ENCODE results near the gene TLE1. TPM values are rescaled to one million over a fixed set of nuclear protein-coding genes. Genes with fewer than 3 reads are reported as not detected.

TLE1 gene
- total RNA-seq, 1 experiment from 2014 or later: 17.3 TPM

DNA sequence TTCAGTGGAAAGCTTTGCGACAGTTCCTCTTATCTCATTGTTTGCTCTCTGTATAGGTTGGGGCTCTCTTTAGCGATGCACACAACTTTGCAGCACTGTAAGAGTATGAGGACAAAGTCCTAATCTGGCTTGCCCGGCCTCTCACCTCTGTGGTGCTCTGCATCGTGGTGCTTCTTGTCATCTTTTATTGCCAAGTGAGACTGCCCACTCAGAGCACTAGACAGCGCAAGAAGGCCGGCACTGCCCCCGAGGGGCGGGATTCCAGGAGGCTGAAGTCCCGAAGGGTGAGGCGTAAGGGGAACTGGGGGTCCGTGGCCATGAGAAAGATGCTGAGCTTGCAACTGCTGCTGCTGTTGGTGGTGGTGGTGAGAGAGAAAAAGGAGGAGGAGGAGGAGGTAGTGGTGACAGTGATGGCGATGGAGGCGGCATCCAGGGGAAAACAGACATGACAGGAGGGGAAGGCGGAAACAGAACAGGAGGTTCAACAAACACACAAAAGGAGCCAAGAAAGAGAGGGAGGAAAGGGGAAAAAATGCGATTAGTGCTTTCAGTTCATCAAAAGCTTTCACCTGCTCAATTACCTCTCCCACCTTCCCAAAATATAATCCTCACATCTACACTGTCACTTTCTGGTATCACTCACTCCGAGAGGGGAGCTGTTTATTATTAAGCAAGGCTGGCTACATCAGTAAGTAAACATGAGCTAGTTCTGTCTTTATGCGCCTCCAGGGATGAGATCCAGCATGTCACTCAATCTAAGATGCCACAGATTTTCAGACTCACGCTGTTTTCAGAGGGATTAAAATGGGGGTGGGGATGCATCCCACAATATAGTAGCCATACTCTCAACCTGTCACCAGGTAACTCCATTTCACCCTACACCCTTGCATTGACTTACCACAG is 55.1 kb downstream of the TLE1 start:
- CTCF ChIA-PET: no interaction called here

DNA sequence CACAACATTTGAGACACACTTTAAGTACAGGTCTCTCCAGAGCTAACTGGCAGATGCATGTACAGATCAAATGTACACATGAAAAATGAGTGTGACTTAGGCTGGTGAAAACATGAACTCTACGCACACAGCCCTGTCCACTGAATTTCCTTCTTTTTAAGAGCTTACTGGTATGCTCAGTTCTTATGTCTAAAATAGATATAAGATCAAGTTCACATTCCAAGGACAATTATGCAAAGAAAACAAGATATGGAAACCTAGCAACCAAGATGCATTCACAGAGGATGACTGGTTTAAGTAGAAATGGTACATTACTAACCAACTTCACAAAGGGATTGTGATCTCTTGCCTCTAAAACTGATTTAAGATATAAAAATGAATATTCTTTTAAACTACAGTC is 56.7 kb downstream of the TLE1 start:
- ATAC-seq (no peak), DNase-seq (ENCODE audit: low read depth, low spot score) (no peak)
- Histone ChIP-seq H2AFZ (ENCODE audit: low read depth, low read length, poor library complexity, severe bottlenecking) (no peak overlapping the region), H4K20me1 (ENCODE audit: insufficient read depth) (no peaks in the 10 kb centered on the region), H3K27ac (ENCODE audit: low read depth, low read length) (no peak overlapping the region), H3K27me3 (ENCODE audit: insufficient read depth, low read length) (no peaks in the 10 kb centered on the region), H3K36me3 (ENCODE audit: control insufficient read depth in 1 of 2, insufficient read depth in 2 of 2, low read length in 2 of 2) (peaks cover 0 to 5% of the 10 kb centered on the region in 2 experiments; a peak in 1 of 4 replicates), H3K9me3 (ENCODE audit: control insufficient read depth in 1 of 2, insufficient read depth in 1 of 2, low read depth in 1 of 2, low read length in 2 of 2) (no peaks in the 10 kb centered on the region), H3K4me1 (ENCODE audit: control insufficient read depth in 1 of 2, insufficient read depth in 2 of 2, low read length in 2 of 2) (no peaks in the 10 kb centered on the region), H3K4me2 (ENCODE audit: low read length) (no peak overlapping the region), H3K4me3 (replicated peaks in 1 of 2; ENCODE audit: low read depth in 1 of 2, low read length in 2 of 2) (no peak overlapping the region), H3K9ac (ENCODE audit: low read length) (no peak overlapping the region), H3K9me2 (ENCODE audit: insufficient read depth) (no peaks in the 10 kb centered on the region), H3K79me2 (ENCODE audit: insufficient read depth, low read length) (no peaks in the 10 kb centered on the region)
- TF ChIP-seq, protein P1, sequence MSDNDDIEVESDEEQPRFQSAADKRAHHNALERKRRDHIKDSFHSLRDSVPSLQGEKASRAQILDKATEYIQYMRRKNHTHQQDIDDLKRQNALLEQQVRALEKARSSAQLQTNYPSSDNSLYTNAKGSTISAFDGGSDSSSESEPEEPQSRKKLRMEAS (IDR thresholded peaks at IDR 0.05): no peak
- TF ChIP-seq SRF (IDR thresholded peaks at IDR 0.05; ENCODE audit: low read depth) (no peak), YY1 (IDR thresholded peaks at IDR 0.05; ENCODE audit: extremely low read depth, insufficient replicate concordance, low read depth, low read length) (no peak), JUND (IDR thresholded peaks at IDR 0.05) (no peak), POLR2AphosphoS5 (IDR thresholded peaks at IDR 0.05; ENCODE audit: low read depth, low read length) (no peak), ZFX (IDR thresholded peaks at IDR 0.05) (no peak), EZH2phosphoT487 (IDR thresholded peaks at IDR 0.05; ENCODE audit: borderline replicate concordance) (no peak), FOSL1 (IDR thresholded peaks at IDR 0.05; ENCODE audit: low read depth) (no peak), ZNF274 (IDR thresholded peaks at IDR 0.05; ENCODE audit: low read depth, low read length) (no peak), TCF7L2 (IDR thresholded peaks at IDR 0.05; ENCODE audit: borderline replicate concordance, extremely low read depth, insufficient read depth, insufficient read length) (no peak), CEBPB (IDR thresholded peaks at IDR 0.05; ENCODE audit: low read depth) (no peak), EGR1 (IDR thresholded peaks at IDR 0.05; ENCODE audit: low read depth) (no peak), CBX3 (IDR thresholded peaks at IDR 0.05; ENCODE audit: low read depth) (no peak), RAD21 (IDR thresholded peaks at IDR 0.05; ENCODE audit: low read depth) (no peak), EZH2 (IDR thresholded peaks at IDR 0.05) (no peak), ELF1 (IDR thresholded peaks at IDR 0.05; ENCODE audit: borderline replicate concordance, low read depth) (no peak)
- TF ChIP-seq, protein P2, sequence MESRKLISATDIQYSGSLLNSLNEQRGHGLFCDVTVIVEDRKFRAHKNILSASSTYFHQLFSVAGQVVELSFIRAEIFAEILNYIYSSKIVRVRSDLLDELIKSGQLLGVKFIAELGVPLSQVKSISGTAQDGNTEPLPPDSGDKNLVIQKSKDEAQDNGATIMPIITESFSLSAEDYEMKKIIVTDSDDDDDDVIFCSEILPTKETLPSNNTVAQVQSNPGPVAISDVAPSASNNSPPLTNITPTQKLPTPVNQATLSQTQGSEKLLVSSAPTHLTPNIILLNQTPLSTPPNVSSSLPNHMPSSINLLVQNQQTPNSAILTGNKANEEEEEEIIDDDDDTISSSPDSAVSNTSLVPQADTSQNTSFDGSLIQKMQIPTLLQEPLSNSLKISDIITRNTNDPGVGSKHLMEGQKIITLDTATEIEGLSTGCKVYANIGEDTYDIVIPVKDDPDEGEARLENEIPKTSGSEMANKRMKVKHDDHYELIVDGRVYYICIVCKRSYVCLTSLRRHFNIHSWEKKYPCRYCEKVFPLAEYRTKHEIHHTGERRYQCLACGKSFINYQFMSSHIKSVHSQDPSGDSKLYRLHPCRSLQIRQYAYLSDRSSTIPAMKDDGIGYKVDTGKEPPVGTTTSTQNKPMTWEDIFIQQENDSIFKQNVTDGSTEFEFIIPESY (IDR thresholded peaks at IDR 0.05; ENCODE audit: extremely low read depth, insufficient replicate concordance, low read length): no peak
- intact Hi-C loops (cut with micrococcal nuclease): no loop called here
- BruUV-seq (replicated peaks): no TSS peak
- CTCF ChIA-PET: no interaction called here
- RAD21 ChIA-PET (ENCODE audit: low non-redundant PET in 1 of 2, low total read pairs in 2 of 2, uncharacterized antibody in 2 of 2, unreplicated experiment in 2 of 2): no interaction called here
- POLR2A ChIA-PET: no interaction called here

More for the DNA sequence above, 55.1 kb downstream of the TLE1 start:
- H3K4me2 ChIP-seq (ENCODE audit: low read length): no peak overlapping the region
- H3K9me3 ChIP-seq (ENCODE audit: control insufficient read depth in 1 of 2, insufficient read depth in 1 of 2, low read depth in 1 of 2, low read length in 2 of 2): no peaks in the 10 kb centered on the region
- no peak overlapping the region for H3K27ac ChIP-seq (ENCODE audit: low read depth, low read length)
- ChIA-PET POLR2A (no interaction called here), RAD21 (ENCODE audit: low non-redundant PET in 1 of 2, low total read pairs in 2 of 2, uncharacterized antibody in 2 of 2, unreplicated experiment in 2 of 2) (no interaction called here)
- H3K27me3 ChIP-seq (ENCODE audit: insufficient read depth, low read length): no peaks in the 10 kb centered on the region
- ATAC-seq (no peak), DNase-seq (ENCODE audit: low read depth, low spot score) (no peak)
- no peak overlapping the region for H3K9ac ChIP-seq (ENCODE audit: low read length)
- TF ChIP-seq JUND (IDR thresholded peaks at IDR 0.05): no peak
- H3K4me1 ChIP-seq (ENCODE audit: control insufficient read depth in 1 of 2, insufficient read depth in 2 of 2, low read length in 2 of 2): no peaks in the 10 kb centered on the region
- BruUV-seq (replicated peaks): no TSS peak
- no peaks in the 10 kb centered on the region for H3K9me2 ChIP-seq (ENCODE audit: insufficient read depth)
- no peak overlapping the region for H2AFZ ChIP-seq (ENCODE audit: low read depth, low read length, poor library complexity, severe bottlenecking)
- no peaks in the 10 kb centered on the region for H4K20me1 ChIP-seq (ENCODE audit: insufficient read depth)
- H3K4me3 ChIP-seq (replicated peaks in 1 of 2; ENCODE audit: low read depth in 1 of 2, low read length in 2 of 2): no peak overlapping the region
- H3K79me2 ChIP-seq (ENCODE audit: insufficient read depth, low read length): no peaks in the 10 kb centered on the region
- H3K36me3 ChIP-seq (ENCODE audit: control insufficient read depth in 1 of 2, insufficient read depth in 2 of 2, low read length in 2 of 2): peaks cover 0 to 5% of the 10 kb centered on the region in 2 experiments; a peak in 1 of 4 replicates
- intact Hi-C loops (cut with micrococcal nuclease): no loop called here

All from HCT116 (cell line).